ENCODE results near the gene RABL2B. TPM values are rescaled to one million over a fixed set of nuclear protein-coding genes. Genes with fewer than 3 reads are reported as not detected.

RABL2B gene
- total RNA-seq, 2 experiments from 2014 or later, result 36.0 to 37.3 TPM

GRCh38 chr22:50718352-50718709, 65.1 kb downstream of the RABL2B start:
- no peak overlapping the region for H3K27ac ChIP-seq (ENCODE audit: low read depth in 1 of 2, low read length in 2 of 2)
- H3K4me1 ChIP-seq (ENCODE audit: insufficient read depth, low read length), result no peaks in the 10 kb centered on the region
- ChIA-PET POLR2A (no interaction called here), CTCF (no interaction called here)
- intact Hi-C loops (cut with DNase I, micrococcal nuclease), result no loop called here
- no peaks in the 10 kb centered on the region for H3K9me3 Mint-ChIP-seq
- no peaks in the 10 kb centered on the region for H3K36me3 ChIP-seq (ENCODE audit: insufficient read depth, low read length)
- peaks cover 0 to 5% of the 10 kb centered on the region in 2 experiments for H3K9me3 ChIP-seq (ENCODE audit: control insufficient read depth in 1 of 2, insufficient read depth in 1 of 2, low read length in 2 of 2)
- DNase-seq (no peak), ATAC-seq (ENCODE audit: poor library complexity) (no peak)
- no peak overlapping the region for H3K4me3 ChIP-seq (ENCODE audit: low read length)
- no peaks in the 10 kb centered on the region for H3K4me1 Mint-ChIP-seq (ENCODE audit: low read depth)
- TF ChIP-seq, protein P1, sequence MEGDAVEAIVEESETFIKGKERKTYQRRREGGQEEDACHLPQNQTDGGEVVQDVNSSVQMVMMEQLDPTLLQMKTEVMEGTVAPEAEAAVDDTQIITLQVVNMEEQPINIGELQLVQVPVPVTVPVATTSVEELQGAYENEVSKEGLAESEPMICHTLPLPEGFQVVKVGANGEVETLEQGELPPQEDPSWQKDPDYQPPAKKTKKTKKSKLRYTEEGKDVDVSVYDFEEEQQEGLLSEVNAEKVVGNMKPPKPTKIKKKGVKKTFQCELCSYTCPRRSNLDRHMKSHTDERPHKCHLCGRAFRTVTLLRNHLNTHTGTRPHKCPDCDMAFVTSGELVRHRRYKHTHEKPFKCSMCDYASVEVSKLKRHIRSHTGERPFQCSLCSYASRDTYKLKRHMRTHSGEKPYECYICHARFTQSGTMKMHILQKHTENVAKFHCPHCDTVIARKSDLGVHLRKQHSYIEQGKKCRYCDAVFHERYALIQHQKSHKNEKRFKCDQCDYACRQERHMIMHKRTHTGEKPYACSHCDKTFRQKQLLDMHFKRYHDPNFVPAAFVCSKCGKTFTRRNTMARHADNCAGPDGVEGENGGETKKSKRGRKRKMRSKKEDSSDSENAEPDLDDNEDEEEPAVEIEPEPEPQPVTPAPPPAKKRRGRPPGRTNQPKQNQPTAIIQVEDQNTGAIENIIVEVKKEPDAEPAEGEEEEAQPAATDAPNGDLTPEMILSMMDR (IDR thresholded peaks at IDR 0.05), result no peak
- no peaks in the 10 kb centered on the region for H3K36me3 Mint-ChIP-seq (ENCODE audit: low read depth)
- no peak overlapping the region for H3K27ac Mint-ChIP-seq
- H3K27me3 ChIP-seq (ENCODE audit: control insufficient read depth in 1 of 2, insufficient read depth in 2 of 2, low read length in 2 of 2), result peaks cover 0 to 3% of the 10 kb centered on the region in 2 experiments
- H3K4me3 Mint-ChIP-seq, result no peak overlapping the region
- H3K27me3 Mint-ChIP-seq, result no peaks in the 10 kb centered on the region

GRCh38 chr22:50717709-50718351, 65.6 kb downstream of the RABL2B start:
- CTCF ChIA-PET, result no interaction called here
- no peaks in the 10 kb centered on the region for H3K4me1 ChIP-seq (ENCODE audit: insufficient read depth, low read length)
- no peak for ATAC-seq (ENCODE audit: poor library complexity)
- Mint-ChIP-seq H3K27me3 (no peaks in the 10 kb centered on the region), H3K4me3 (no peak overlapping the region), H3K36me3 (ENCODE audit: low read depth) (no peaks in the 10 kb centered on the region), H3K27ac (no peak overlapping the region), H3K9me3 (no peaks in the 10 kb centered on the region), H3K4me1 (ENCODE audit: low read depth) (no peaks in the 10 kb centered on the region)
- no peak overlapping the region for H3K27ac ChIP-seq (ENCODE audit: low read depth in 1 of 2, low read length in 2 of 2)
- H3K36me3 ChIP-seq (ENCODE audit: insufficient read depth, low read length), result no peaks in the 10 kb centered on the region
- H3K4me3 ChIP-seq (ENCODE audit: low read length), result no peak overlapping the region
- POLR2A ChIA-PET, result no interaction called here
- no peak for DNase-seq
- H3K27me3 ChIP-seq (ENCODE audit: control insufficient read depth in 1 of 2, insufficient read depth in 2 of 2, low read length in 2 of 2), result peaks cover 0 to 3% of the 10 kb centered on the region in 2 experiments
- TF ChIP-seq, protein P1 (IDR thresholded peaks at IDR 0.05), result no peak
- H3K9me3 ChIP-seq (ENCODE audit: control insufficient read depth in 1 of 2, insufficient read depth in 1 of 2, low read length in 2 of 2), result peaks cover 0 to 5% of the 10 kb centered on the region in 2 experiments
- intact Hi-C loops (cut with DNase I, micrococcal nuclease), result no loop called here

Other genes with a start within 250 kb of the RABL2B start
- 1 to 10 TPM; 2.3 TPM for gene KLHDC7B, start 237.7 kb downstream of the RABL2B start, total RNA-seq
- not detected for gene SYCE3, start 220.7 kb downstream of the RABL2B start, total RNA-seq
- gene CPT1B, start 205.2 kb downstream of the RABL2B start, total RNA-seq, result 10 to 100 TPM; 59.1 to 68.3 TPM
- 100 to 1,000 TPM; 152 to 156 TPM for gene CHKB, start 200.8 kb downstream of the RABL2B start, total RNA-seq
- gene MAPK8IP2, start 182.8 kb downstream of the RABL2B start, total RNA-seq, result under 1 TPM; 0.31 to 0.52 TPM
- 10 to 100 TPM; 52.3 to 54.4 TPM for gene ARSA, start 155.5 kb downstream of the RABL2B start, total RNA-seq
- gene SHANK3, start 110.8 kb downstream of the RABL2B start, total RNA-seq, result not detected
- not detected for gene ACR, start 45.4 kb downstream of the RABL2B start, total RNA-seq